Right lobe of liver (tissue), 4 donors: ENCODE measurements around the gene LRRC2.

Source experiments
- POLR2A ChIP-seq: fragments of 450-650 bp; IDR thresholded peaks from one replicate; pipeline ENCODE4 v1.6.1; 2017; ENCODE audit warnings: antibody characterized with exemption, mild to moderate bottlenecking
- TF ChIP-seq, protein P1 (sequence below), 4 donors: fragments of 200-600 bp in 3 of 4; fragments of 450-650 bp in 1 of 4; IDR thresholded peaks; one replicate each; pipeline versions ENCODE4 v1.5.1 to v1.8.0; 2016 to 2022; ENCODE audit warnings: antibody characterized with exemption in 4 of 4, mild to moderate bottlenecking in 2 of 4
- donor health status: DM: no; HTN: no; CAD: no.
- donor health status: DM: no; HTN: no; CAD: no.
- donor health status: DM: no; HTN: yes; CAD: no.

DNA sequence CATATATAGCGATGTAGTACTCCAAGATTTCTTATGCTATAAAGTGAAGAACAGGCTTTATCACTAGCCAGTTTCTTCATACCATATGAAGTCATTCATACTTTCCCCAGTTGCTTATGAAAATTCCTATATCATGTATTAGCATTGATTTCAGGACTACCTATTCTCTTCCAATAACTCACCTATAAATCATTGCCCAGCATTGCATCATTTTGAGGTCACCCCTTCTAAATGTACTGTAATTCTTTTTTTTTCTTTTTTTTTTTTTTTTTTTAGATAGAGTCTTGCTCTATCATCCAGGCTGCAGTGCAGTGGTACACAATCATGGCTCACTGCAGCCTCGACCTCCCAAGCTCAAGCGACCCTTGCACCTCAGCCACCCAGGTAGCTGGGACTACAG, 41.3 kb downstream of the LRRC2 start:
- no peak for TF ChIP-seq POLR2A
- TF ChIP-seq, protein P1, sequence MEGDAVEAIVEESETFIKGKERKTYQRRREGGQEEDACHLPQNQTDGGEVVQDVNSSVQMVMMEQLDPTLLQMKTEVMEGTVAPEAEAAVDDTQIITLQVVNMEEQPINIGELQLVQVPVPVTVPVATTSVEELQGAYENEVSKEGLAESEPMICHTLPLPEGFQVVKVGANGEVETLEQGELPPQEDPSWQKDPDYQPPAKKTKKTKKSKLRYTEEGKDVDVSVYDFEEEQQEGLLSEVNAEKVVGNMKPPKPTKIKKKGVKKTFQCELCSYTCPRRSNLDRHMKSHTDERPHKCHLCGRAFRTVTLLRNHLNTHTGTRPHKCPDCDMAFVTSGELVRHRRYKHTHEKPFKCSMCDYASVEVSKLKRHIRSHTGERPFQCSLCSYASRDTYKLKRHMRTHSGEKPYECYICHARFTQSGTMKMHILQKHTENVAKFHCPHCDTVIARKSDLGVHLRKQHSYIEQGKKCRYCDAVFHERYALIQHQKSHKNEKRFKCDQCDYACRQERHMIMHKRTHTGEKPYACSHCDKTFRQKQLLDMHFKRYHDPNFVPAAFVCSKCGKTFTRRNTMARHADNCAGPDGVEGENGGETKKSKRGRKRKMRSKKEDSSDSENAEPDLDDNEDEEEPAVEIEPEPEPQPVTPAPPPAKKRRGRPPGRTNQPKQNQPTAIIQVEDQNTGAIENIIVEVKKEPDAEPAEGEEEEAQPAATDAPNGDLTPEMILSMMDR (IDR thresholded peaks at IDR 0.05): no peak
